ENCODE data around the gene MT1F.
A peak's percentile ranks its signal among the peaks of the same experiment; 100 is the strongest.
"Not testable (repeated sequence)": the region's sequence is repeated elsewhere in the genome, so short reads cannot be mapped to it uniquely, and the experiment has no call there.

The MT1F gene

GRCh38 chr16:56673921-56674320 lies 16.2 kb downstream of the MT1F start:
- DNase-seq = peak; percentile 49

DNA sequence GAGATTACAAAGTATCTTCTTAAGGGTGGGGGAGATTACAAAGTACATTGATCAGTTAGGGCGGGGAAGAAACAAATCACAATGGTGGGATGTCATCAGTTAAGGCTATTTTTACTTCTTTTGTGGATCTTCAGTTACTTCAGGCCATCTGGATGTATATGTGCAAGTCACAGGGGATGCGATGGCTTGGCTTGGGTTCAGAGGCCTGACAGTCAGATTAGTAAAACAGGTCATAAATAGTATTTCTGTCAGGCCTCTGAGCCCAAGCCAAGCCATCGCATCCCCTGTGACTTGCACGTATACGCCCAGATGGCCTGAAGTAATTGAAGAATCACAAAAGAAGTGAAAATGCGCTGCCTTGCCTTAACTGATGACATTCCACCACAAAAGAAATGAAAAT lies 16.8 kb downstream of the MT1F start:
- not testable (repeated sequence) for DNase-seq

GRCh38 chr16:56675685-56676210 lies 18.0 kb downstream of the MT1F start:
- DNase-seq = peak; percentile 68

DNA sequence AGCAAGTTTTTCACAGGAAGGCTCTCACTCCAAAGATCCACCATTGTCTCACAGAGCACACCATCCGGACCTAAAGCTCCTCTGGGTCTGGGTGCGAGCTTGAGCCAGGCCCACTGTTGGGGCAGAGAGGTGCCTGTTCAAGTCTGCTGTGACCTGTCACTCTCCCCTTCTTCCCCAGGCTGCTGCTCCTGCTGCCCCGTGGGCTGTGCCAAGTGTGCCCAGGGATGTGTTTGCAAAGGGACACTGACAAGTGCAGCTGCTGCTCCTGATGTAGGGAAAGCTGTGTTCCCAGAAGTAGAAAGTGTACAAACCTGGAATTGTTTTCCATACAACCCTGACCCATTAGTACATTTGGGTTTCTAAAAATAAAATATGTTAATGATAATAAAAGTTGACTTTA lies 19.7 kb downstream of the MT1F start:
- no peak for DNase-seq

DNA sequence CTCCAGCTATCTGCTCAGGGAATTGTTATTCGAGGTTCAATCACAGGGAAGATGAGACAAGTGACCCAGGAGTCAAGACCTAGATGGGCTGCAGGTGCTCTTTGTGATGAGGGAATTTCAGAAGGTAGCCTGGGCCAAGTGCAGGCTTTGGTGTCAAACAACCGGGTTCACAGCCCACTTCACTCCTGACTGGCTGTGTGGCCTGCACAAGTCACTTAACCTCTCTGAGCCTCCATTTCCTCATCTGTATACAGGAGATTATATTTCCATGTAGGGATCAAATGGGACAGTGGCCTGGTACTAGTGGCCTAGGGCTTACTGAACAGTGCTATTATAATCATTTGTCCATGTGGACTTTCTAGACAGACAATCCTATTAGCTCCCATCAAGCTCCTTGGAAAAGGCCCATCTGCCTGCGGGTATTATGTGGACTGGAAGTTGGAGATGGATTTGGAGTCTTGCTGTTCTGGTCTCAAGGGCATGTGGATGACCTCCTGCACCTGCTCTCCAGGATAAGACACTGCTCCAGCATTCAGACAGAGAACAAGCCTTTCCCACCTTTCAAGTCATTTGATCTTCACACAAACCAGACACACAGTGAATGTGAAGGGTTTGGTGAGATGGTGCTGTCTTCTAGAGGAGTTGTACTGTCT lies 21.4 kb downstream of the MT1F start:
- no peak for DNase-seq

DNA sequence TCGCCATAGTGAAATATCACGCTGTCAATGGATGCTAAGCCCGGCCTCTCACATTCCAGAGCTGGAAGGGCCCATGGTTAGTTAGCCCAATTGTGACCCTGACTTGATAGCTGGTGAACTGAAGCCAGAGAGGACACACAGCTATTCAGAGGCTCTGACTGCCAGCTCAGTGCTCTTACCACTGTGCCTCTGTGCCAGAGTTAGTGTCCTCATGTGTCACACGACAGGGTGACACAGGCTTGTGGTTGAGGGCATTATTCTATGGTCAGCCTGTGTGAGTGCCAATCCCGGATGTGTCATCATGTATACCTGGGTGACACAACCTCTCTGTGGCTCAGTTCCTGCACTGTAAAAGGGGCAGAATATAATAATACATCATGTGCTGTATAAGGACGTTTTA lies 22.1 kb downstream of the MT1F start:
- DNase-seq = peak; percentile 42

- DNase-seq = peak; percentile 95
Observed at GRCh38 chr16:56681939-56682702, 24.4 kb downstream of the MT1F start, which contains the start of gene MT1X. MT1X (plus strand) TSS chr16:56682470; CDS start chr16:56682541, 71 bp downstream.

DNA sequence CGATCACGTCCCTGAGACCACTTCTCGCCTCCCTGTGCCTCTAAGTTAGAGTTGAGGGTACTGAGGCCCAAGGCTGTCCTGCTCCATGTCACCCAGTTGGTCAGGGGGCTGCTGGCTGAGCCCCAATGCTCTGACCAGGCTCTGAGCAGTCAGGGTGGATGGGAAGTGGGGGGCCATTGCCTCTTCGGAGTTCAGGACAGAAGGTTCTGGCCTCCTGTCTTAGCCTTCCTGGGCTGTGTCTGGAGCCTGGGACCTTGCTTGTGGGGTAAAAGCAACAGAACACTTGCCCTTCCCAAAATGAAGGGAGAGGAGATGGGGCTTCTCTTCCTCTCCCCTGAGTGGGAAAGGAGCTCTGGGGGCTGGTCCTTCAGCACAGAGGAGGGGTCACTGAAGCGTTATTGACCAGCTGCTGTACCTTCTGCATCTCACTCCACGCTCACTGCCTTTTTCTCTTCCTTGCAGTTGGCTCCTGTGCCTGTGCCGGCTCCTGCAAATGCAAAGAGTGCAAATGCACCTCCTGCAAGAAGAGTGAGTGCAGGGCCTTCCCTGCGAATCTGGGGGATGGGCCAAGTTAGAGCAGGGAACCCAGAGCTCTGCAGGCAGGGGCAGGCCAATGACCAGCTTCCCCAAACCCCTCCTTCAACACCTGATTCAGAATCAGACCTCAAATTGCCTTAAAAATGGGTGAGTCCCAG lies 25.1 kb downstream of the MT1F start:
- peak; percentile 22 for DNase-seq

DNA sequence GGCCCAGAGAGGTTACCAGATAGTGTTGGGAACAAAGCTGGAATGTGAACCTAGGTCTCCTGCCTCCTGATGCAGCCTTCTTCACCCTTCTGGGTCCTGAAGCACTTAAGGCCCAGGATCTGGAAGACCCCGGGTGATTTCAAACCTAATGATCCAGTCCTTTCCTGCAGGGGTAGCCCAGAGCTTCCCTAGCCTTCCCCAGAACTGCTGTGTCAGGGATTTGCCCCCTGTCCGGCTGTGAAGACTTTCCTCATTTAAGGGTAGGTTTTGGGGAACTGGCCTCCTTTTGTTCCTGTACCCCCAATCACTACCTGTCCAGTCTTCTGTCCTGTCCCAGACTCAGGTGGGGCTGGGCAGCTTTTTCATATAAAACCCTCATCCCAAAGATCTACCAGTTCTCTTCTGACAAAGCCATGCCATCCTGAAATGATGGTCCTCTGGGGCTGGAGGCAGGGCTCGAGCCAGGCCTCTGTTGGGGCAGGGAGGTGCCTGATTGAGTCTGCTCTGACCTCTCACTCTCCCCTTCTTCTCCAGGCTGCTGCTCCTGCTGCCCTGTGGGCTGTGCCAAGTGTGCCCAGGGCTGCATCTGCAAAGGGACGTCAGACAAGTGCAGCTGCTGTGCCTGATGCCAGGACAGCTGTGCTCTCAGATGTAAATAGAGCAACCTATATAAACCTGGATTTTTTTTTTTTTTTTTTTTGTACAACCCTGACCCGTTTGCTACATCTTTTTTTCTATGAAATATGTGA lies 25.8 kb downstream of the MT1F start:
- DNase-seq = no peak

GRCh38 chr16:56684256-56684925 lies 26.6 kb downstream of the MT1F start:
- DNase-seq = no peak

DNA sequence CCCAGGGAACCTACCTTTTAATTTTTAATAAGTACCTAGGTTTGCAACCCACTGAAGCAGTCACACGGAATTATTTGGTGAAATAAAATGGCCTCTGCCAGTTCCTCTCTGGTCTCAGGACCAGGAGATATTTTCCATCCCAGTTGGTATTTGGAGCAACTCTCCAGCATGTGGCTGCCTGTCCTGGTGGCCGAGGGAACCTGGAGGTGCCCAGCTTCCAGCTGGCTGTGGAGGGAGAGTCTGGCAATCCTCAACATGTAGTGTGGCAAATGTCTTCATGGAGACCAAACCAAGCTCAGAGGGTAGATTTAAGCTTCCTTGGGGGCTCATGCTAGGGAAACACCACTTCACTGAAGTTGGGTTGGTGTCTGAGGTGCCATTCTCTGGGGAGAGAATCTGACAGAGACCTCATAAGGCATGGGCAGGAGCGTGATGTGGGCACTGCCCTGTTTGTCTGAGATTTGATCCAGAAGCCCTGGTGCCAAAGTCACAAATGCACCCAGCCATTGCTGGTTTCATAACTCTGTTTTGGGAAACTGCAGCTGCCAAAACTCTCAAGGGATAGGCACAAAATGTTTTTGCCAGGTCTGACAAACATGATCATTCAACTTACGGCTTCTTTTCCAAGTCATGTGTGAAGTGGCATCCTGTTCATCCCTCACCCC lies 27.3 kb downstream of the MT1F start:
- DNase-seq = no peak

DNA sequence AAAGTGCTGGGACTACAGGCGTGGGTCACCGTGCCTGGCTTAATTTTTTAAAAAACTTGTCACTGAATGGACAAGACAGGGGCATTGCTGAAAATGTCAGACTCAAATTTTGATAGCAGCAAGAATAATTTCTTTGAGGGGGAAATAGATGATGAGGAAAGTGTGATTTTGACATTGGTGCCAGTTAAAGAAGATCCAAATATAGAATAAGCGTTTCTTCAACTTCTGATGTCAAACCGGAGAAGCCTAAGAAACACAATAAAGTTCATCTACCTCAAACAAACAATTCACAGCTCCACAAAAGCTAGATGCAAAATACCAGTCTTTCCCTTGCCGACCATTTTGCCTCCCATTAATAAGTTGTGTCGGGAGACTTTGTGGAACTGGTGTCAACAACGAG lies 29.0 kb downstream of the MT1F start:
- DNase-seq = no peak

DNA sequence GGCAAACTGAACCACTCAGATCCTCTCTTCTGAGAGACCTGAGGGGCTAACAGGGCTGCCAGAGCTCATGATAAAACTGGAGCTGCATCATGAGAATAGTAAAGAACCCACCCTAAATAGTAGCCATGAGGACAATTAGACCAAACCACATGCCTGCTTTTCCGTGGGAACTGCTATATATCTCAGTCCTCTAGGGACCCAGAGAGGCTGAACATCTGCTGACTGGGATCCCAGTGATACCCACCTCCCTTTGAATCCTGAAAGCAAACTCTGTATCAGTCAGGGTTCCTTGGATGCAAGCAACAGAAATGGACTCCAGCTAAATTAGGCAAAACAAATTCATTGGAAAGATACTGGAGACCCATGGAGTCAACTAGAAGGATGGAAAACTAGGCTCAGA lies 31.0 kb downstream of the MT1F start:
- DNase-seq = no peak

- DNase-seq = no peak
Observed at GRCh38 chr16:56689171-56689570, 31.4 kb downstream of the MT1F start.

- no peak for DNase-seq
Observed at GRCh38 chr16:56690420-56691122, 32.8 kb downstream of the MT1F start.

DNA sequence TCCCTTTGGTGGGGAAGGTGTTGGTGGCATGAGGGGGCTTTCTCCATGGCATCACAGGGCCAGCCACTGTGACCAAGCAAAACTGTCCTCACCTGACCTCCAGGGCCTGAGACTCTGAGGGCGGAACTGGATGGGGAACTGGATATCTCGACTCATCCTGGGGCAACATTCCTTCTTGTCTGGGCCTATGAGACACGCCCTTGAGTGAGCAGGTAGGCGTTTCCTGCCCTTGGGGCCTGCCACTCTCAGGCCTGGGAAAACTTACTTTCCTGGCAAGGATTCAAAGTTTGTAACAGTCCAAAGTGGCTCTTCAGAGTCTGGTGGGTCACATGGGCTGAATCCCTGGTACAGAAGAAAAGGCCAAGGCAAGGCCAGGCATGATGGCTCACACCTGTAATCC lies 34.1 kb downstream of the MT1F start:
- DNase-seq = no peak

DNA sequence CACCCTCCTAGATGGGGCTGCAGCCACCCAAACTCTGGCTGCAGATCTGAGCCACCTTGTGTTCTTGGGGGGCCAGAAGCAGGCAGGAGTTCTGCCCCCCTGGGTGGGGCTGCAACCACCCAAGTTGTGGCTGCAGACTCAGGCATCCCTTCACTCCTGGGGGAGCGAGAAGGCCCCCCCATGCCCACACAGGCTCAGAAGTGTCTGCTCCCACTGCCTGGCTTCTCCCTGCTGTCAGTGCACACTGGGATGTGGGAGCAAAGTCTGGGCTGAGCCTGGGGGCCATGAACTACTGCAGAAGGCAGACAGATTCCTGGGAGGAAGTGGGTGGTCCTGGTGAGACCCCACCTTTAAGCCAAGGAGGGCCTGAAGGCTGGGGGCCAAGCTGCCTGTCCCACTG lies 37.5 kb downstream of the MT1F start:
- DNase-seq = no peak

DNA sequence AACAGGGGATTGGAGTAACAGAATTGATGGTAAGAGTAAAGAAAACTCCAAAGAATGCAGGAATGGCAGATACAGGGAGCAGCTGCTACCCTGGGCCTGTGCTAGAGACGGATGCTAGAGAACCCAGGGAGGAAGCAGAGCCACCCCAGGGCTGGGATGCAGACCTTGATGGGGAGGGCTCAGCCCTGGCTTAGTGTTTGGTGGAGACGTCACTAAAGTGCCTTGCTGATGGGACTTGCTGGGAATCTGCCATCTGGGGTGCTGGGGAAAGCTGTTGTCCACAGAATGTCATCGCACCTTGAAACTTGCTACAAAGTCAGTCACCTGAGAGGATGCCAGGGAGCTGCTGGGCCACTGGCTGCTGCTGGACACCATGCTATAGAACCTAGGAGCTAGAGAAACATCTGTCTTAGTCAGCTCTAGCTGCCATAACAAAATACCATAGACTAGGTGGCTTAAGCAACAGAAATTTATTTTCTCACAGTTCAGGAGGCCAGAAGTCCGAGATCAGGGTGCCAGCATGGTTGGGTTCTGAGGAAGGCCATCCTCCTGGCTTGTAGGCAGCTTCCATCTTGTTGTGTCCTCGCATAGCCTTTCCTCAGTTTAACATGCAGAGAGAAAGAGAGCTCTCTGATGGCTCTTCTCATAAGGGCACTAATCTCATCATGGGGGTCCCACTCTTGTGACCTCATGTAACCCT lies 39.8 kb downstream of the MT1F start:
- no peak for DNase-seq

- DNase-seq = no peak
Observed at GRCh38 chr16:56700195-56700594, 42.4 kb downstream of the MT1F start.

DNA sequence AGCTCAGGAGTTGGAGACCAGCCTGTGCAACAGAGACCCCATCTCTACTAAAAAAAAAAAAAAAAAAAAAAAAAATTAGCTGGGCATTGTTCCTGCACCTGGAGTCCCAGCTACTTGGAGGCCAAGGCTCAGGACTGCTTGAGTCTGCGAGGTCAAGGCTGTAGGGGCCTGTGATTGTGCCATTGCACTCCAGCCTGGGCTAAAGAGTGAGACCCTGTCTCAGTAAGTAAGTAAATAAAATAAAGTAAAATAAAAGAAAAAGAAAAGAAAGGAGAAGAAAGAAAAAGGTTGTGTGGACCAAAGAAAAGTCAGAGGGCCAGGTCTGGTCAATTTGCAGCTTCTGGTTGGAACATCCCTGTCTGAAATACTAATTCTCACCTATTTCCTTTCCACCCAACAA lies 42.9 kb downstream of the MT1F start:
- no peak for DNase-seq

- no peak for DNase-seq
Observed at GRCh38 chr16:56701534-56701933, 43.8 kb downstream of the MT1F start.

Measured in activated CD4-positive, alpha-beta T cell treated with anti-CD3 and anti-CD28 coated beads for 48 hours (primary cell).